Tibial artery (tissue), 4 donors: ENCODE measurements around the gene TAF8.

Experiments
- DNase-seq, 2 donors: peaks; one replicate each; pipeline ENCODE4 v3.0.0-alpha.2; 2019
- H3K27ac ChIP-seq, 2 donors: fragments of 200-600 bp; sonication (generic) in 1 of 2; 1 replicate in 1 of 2; 2 replicates in 1 of 2; pipeline ENCODE4 v1.5.1; 2018 to 2019; ENCODE audit warnings: mild to moderate bottlenecking in 1 of 2
- H3K27me3 ChIP-seq, 2 donors: fragments of 200-600 bp; sonication (generic) in 1 of 2; one replicate each; pipeline versions ENCODE4 v1.5.1 to v1.6.0; 2016 to 2019
- H3K36me3 ChIP-seq, 3 donors: fragments of 200-600 bp; sonication (generic) in 2 of 3; one replicate each; pipeline ENCODE4 v1.5.1; 2016 to 2019; ENCODE audit warnings: mild to moderate bottlenecking in 2 of 3
- H3K4me1 ChIP-seq, 4 donors: fragments of 200-600 bp; sonication (generic) in 2 of 4; 1 replicate in 3 of 4; 2 replicates in 1 of 4; pipeline ENCODE4 v1.5.1; 2016 to 2019
- H3K4me3 ChIP-seq, 2 donors: fragments of 200-600 bp; sonication (generic) in 1 of 2; 1 replicate in 1 of 2; 2 replicates in 1 of 2; pipeline ENCODE4 v1.5.1; 2018 to 2019; ENCODE audit warnings: mild to moderate bottlenecking in 2 of 2
- H3K9me3 ChIP-seq, 3 donors: fragments of 200-600 bp; sonication (generic) in 1 of 3; one replicate each; pipeline ENCODE4 v1.5.1; 2016 to 2019
- intact Hi-C: fragments of 100-400 bp; cut with DNase I; formaldehyde crosslinking; loops from one replicate; pipeline ENCODE4 v1.15.0; 2023; ENCODE audit warnings: low total_unique reads
- TF ChIP-seq, protein P1 (sequence below), 2 experiments: fragments of 200-600 bp in 1 of 2; fragments of 450-650 bp in 1 of 2; IDR thresholded peaks; one replicate each; pipeline ENCODE4 v1.5.1; 2017 to 2019; ENCODE audit warnings: antibody characterized with exemption in 2 of 2, mild to moderate bottlenecking in 1 of 2, moderate library complexity in 1 of 2

The TAF8 gene

DNA sequence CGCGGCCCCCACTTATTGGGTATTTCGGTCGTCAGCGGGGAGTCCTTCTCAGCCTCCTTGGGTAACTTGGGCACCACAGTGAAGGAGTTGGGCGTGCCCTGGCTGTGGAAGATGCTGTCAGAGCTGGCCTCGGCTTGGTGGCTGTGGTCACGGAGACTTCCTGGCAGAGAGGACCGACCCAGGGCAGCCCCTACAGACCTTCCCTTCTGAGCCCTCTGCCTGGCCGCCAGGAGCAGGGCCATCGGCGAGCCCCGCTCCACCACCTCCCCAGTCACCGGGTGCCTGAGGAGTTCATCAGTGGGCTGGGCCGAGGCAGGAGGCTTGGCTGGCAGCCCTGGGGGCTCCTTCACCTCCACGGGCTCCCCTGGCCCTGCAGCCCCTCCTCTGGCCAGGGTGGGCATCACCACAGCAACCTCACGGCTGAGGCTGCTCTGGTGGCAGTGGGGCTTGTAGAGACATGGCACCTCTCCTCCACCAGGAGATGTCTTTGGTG, 54.9 kb downstream of the TAF8 start:
- H3K36me3 ChIP-seq = peaks cover 0 to 39% (median 0%) of the 10 kb centered on the region in 3 donors
- no peak for DNase-seq
- TF ChIP-seq, protein P1, sequence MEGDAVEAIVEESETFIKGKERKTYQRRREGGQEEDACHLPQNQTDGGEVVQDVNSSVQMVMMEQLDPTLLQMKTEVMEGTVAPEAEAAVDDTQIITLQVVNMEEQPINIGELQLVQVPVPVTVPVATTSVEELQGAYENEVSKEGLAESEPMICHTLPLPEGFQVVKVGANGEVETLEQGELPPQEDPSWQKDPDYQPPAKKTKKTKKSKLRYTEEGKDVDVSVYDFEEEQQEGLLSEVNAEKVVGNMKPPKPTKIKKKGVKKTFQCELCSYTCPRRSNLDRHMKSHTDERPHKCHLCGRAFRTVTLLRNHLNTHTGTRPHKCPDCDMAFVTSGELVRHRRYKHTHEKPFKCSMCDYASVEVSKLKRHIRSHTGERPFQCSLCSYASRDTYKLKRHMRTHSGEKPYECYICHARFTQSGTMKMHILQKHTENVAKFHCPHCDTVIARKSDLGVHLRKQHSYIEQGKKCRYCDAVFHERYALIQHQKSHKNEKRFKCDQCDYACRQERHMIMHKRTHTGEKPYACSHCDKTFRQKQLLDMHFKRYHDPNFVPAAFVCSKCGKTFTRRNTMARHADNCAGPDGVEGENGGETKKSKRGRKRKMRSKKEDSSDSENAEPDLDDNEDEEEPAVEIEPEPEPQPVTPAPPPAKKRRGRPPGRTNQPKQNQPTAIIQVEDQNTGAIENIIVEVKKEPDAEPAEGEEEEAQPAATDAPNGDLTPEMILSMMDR (IDR thresholded peaks at IDR 0.05) = no peak
- intact Hi-C loops = no loop called here
- H3K4me1 ChIP-seq = peaks cover 0 to 8% (median 8%) of the 10 kb centered on the region in 4 donors
- H3K9me3 ChIP-seq = no peaks in the 10 kb centered on the region
- no peak overlapping the region for H3K4me3 ChIP-seq
- peaks cover 0 to 42% of the 10 kb centered on the region in 2 donors for H3K27me3 ChIP-seq
- no peak overlapping the region for H3K27ac ChIP-seq

GRCh38 chr6:42105709-42106108, 55.4 kb downstream of the TAF8 start:
- Histone ChIP-seq H3K27me3 (peaks cover 0 to 42% of the 10 kb centered on the region in 2 donors), H3K9me3 (no peaks in the 10 kb centered on the region), H3K27ac (no peak overlapping the region), H3K4me1 (peaks cover 0 to 8% (median 8%) of the 10 kb centered on the region in 4 donors), H3K4me3 (no peak overlapping the region), H3K36me3 (peaks cover 0 to 39% (median 0%) of the 10 kb centered on the region in 3 donors)
- DNase-seq = no peak
- TF ChIP-seq, protein P1 (IDR thresholded peaks at IDR 0.05) = no peak
- intact Hi-C loops = no loop called here

GRCh38 chr6:42106112-42107023, 56.0 kb downstream of the TAF8 start:
- Histone ChIP-seq H3K27me3 (peaks cover 0 to 42% of the 10 kb centered on the region in 2 donors), H3K27ac (no peak overlapping the region), H3K4me3 (no peak overlapping the region), H3K9me3 (no peaks in the 10 kb centered on the region), H3K36me3 (peaks cover 0 to 39% (median 0%) of the 10 kb centered on the region in 3 donors), H3K4me1 (peaks cover 0 to 8% (median 8%) of the 10 kb centered on the region in 4 donors)
- no peak for DNase-seq
- intact Hi-C loops = no loop called here
- TF ChIP-seq, protein P1 (IDR thresholded peaks at IDR 0.05) = no peak

GRCh38 chr6:42108071-42108470, 57.7 kb downstream of the TAF8 start:
- H3K4me3 ChIP-seq = no peak overlapping the region
- H3K27ac ChIP-seq = no peak overlapping the region
- H3K4me1 ChIP-seq = peaks cover 0 to 8% (median 8%) of the 10 kb centered on the region in 4 donors
- no peak for DNase-seq
- intact Hi-C loops = no loop called here
- TF ChIP-seq, protein P1 (IDR thresholded peaks at IDR 0.05) = no peak
- no peaks in the 10 kb centered on the region for H3K9me3 ChIP-seq
- peaks cover 0 to 42% of the 10 kb centered on the region in 2 donors for H3K27me3 ChIP-seq
- peaks cover 0 to 39% (median 0%) of the 10 kb centered on the region in 3 donors for H3K36me3 ChIP-seq

DNA sequence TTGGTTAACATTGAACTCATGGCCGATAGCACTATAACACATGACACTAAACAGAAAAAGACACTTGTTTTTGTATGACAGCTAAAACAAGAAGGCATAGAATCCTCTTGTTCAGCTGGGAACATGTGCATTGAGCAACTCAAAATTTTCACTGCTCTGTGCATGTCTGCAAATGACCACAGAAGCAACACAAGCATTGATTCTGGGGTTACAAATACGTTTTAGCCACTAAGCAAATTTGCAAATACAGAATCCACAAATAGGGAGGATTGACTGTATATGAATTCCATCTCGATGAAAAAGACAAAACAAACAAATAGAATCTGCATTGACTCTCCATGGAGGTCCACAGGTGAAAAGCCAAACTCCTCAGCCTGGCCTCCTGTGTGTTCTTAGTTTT, 60.4 kb downstream of the TAF8 start:
- intact Hi-C loops = no loop called here
- Histone ChIP-seq H3K27me3 (peaks cover 0 to 26% of the 10 kb centered on the region in 2 donors), H3K36me3 (peaks cover 0 to 24% (median 0%) of the 10 kb centered on the region in 3 donors), H3K4me3 (no peak overlapping the region), H3K4me1 (no peaks in the 10 kb centered on the region), H3K27ac (no peak overlapping the region), H3K9me3 (no peaks in the 10 kb centered on the region)
- TF ChIP-seq, protein P1 (IDR thresholded peaks at IDR 0.05) = no peak
- DNase-seq = no peak
